Pancreas (tissue), 10 donors: ENCODE measurements around the gene CALCA. TPM values are rescaled to one million over a fixed set of nuclear protein-coding genes. Genes with fewer than 3 reads are reported as not detected.

Experiments
- ATAC-seq, 4 donors: fragments of 200-7000 bp; cut with Tn5 transposase; one replicate each; pipeline versions ENCODE4 v1.8.0 to v1.9.1; 2020; ENCODE audit warnings: mild to moderate bottlenecking in 4 of 4, moderate library complexity in 4 of 4
- DNase-seq, 6 donors: peaks; one replicate each; pipeline ENCODE4 v3.0.0-alpha.2; 2020
- FAIRE-seq: peaks from 2 replicates; lab custom pipeline; 2012; peaks lifted over from hg19 to GRCh38; lab: Jason Lieb, UNC
- H3K27ac ChIP-seq, 4 donors: fragments of 200-600 bp; sonication (generic); 1 replicate in 3 of 4; 2 replicates in 1 of 4; pipeline versions ENCODE4 v1.5.0 to v1.8.0; 2020
- H3K27me3 ChIP-seq, 4 donors: fragments of 200-600 bp; one replicate each; pipeline ENCODE4 v1.8.0; 2021
- H3K36me3 ChIP-seq, 3 donors: fragments of 200-600 bp; sonication (generic) in 1 of 3; one replicate each; pipeline versions ENCODE4 v1.5.0 to v1.8.0; 2020 to 2021
- H3K4me1 ChIP-seq, 3 donors: fragments of 200-600 bp; one replicate each; pipeline ENCODE4 v1.8.0; 2021
- H3K4me3 ChIP-seq, 4 donors: fragments of 200-600 bp; sonication (generic) in 2 of 4; one replicate each; pipeline versions ENCODE4 v1.5.0 to v1.8.0; 2020 to 2021
- H3K9me3 ChIP-seq, 4 donors: fragments of 200-600 bp; one replicate each; pipeline ENCODE4 v1.8.0; 2021
- CTCF ChIP-seq, 4 donors: fragments of 200-600 bp; sonication (generic) in 3 of 4; IDR thresholded peaks; one replicate each; pipeline versions ENCODE4 v1.5.0 to v1.8.0; 2021; ENCODE audit warnings: antibody characterized with exemption in 4 of 4
- WGBS, 2 donors: extraction: QIAGEN DNeasy Blood & Tissue Kit; methylation state at CpG; one replicate each; pipeline ENCODE4 v1.1.7; 2013; 5-methylcytosine and 5-hydroxymethylcytosine counted together
- intact Hi-C, 3 donors: fragments of 100-400 bp; cut with DNase I; formaldehyde crosslinking; loops; one replicate each; pipeline versions ENCODE4 v1.11.1 to v1.14.2; 2022
- polyA plus RNA-seq, 2 donors: library from polyadenylated mRNA; stranded (reverse); fragments of 200-250 nt; gene quantifications; one replicate each; pipeline ENCODE4 v1.2.3, GENCODE V29; 2013
- total RNA-seq, 6 donors: library from RNA; stranded (reverse); fragmentation: NEBNext Ultra II Directional in 4 of 6; extraction: Animal tissue kit (Norgen Biotek cat#: 25700) in 4 of 6; gene quantifications; one replicate each; pipeline versions ENCODE4 v1.2.1 to v1.2.4, GENCODE V29; 2021 to 2023
- donor health status: healthy with polysubstance abuse.
- donor health status: DM: no; HTN: no; CAD: no; lungs with moderate emphysema.
- donor health status: DM: no; HTN: no; CAD: no.
- donor health status: control.
- donor health status: control.
- donor health status: Bipolar disorder and iron deficiency.
- donor health status: DM: yes; HTN: yes; CAD: no.
- donor health status: DM: no; HTN: no; CAD: no.
- donor health status: DM: no; HTN: no; CAD: no.
- donor health status: DM: yes; HTN: yes; CAD: no.

The CALCA gene
- total and polyA plus RNA-seq, 8 donors, result 0.12 to 0.38 TPM; not detected in 6

- TF ChIP-seq CTCF (IDR thresholded peaks at IDR 0.05), result no peak
- FAIRE-seq, result no peak
- 85 to 88% methylated on average over 2 of the region's 2 CpGs for WGBS, 2 donors
These were observed 41.8 kb downstream of the CALCA start for GRCh38 chr11:14930369-14930768.

GRCh38 chr11:14927146-14927545, 45.0 kb downstream of the CALCA start:
- H3K27me3 ChIP-seq, result no peaks in the 10 kb centered on the region
- no peak for ATAC-seq
- no peaks in the 10 kb centered on the region for H3K4me1 ChIP-seq
- H3K36me3 ChIP-seq, result no peaks in the 10 kb centered on the region
- intact Hi-C loops, result no loop called here
- H3K4me3 ChIP-seq, result no peak overlapping the region
- H3K9me3 ChIP-seq, result no peaks in the 10 kb centered on the region
- no peak for DNase-seq
- FAIRE-seq, result no peak
- H3K27ac ChIP-seq, result no peak overlapping the region
- TF ChIP-seq CTCF (IDR thresholded peaks at IDR 0.05), result no peak

More at GRCh38 chr11:14930369-14930768, 41.8 kb downstream of the CALCA start:
- Histone ChIP-seq H3K27me3 (no peaks in the 10 kb centered on the region), H3K27ac (no peak overlapping the region), H3K4me3 (no peak overlapping the region), H3K4me1 (no peaks in the 10 kb centered on the region), H3K9me3 (no peaks in the 10 kb centered on the region), H3K36me3 (no peaks in the 10 kb centered on the region)
- ATAC-seq (no peak), DNase-seq (no peak)
- intact Hi-C loops, result no loop called here

- Histone ChIP-seq H3K36me3 (no peaks in the 10 kb centered on the region), H3K27ac (no peak overlapping the region), H3K9me3 (no peaks in the 10 kb centered on the region), H3K4me3 (no peak overlapping the region), H3K4me1 (no peaks in the 10 kb centered on the region), H3K27me3 (no peaks in the 10 kb centered on the region)
- intact Hi-C loops, result no loop called here
- DNase-seq (no peak), ATAC-seq (no peak), FAIRE-seq (no peak)
- 85 to 90% methylated on average over 3 of the region's 3 CpGs for WGBS, 2 donors
- no peak for TF ChIP-seq CTCF (IDR thresholded peaks at IDR 0.05)
These were observed 47.8 kb downstream of the CALCA start for GRCh38 chr11:14924318-14924717.

Other genes with a start within 250 kb of the CALCA start
- gene CYP2R1, start 80.1 kb downstream of the CALCA start, total RNA-seq, result 10 to 100 TPM in 2 of 6 donors, 1 to 10 TPM in 4; 5.0 to 12.2 (median 8.4) TPM
- gene CYP2R1, start 80.1 kb downstream of the CALCA start, polyA plus RNA-seq, result 10 to 100 TPM; 32.1 to 33.0 TPM
- 1 to 10 TPM in 5 of 6 donors, under 1 TPM in 1; 0.83 to 2.6 (median 1.3) TPM for gene CALCB, start 101.2 kb upstream of the CALCA start, total RNA-seq
- gene CALCB, start 101.2 kb upstream of the CALCA start, polyA plus RNA-seq, result 1 to 10 TPM in 1 of 2 donors, under 1 TPM in 1; 0.89 to 1.2 TPM
- under 1 TPM; 0.50 to 0.88 (median 0.56) TPM for gene INSC, start 142.6 kb upstream of the CALCA start, total RNA-seq
- gene INSC, start 142.6 kb upstream of the CALCA start, polyA plus RNA-seq, result 1 to 10 TPM; 1.3 to 1.6 TPM